HG03354 (cell line): ENCODE data around the gene LSM3.

Experiments used
- ATAC-seq: cut with Tn5 transposase; IDR thresholded peaks from one replicate; pipeline ENCODE4 v1.9.1; 2021; ENCODE audit warnings: mild to moderate bottlenecking; ENCODE audit not compliant: unreplicated experiment, poor library complexity, severe bottlenecking

The LSM3 gene

GRCh38 chr3:14142567-14143270, 35.9 kb upstream of the LSM3 start:
- ATAC-seq: no peak

- ATAC-seq: no peak
Observed at GRCh38 chr3:14143271-14144225, 35.1 kb upstream of the LSM3 start.

GRCh38 chr3:14144423-14145075, 34.1 kb upstream of the LSM3 start:
- ATAC-seq: peak; percentile 89

- no peak for ATAC-seq
Observed at GRCh38 chr3:14145236-14145635, 33.4 kb upstream of the LSM3 start.

- no peak for ATAC-seq
Observed at GRCh38 chr3:14145670-14146380, 32.8 kb upstream of the LSM3 start.

- ATAC-seq: no peak
Observed at GRCh38 chr3:14146381-14147065, 32.1 kb upstream of the LSM3 start.

- ATAC-seq: no peak
Observed at GRCh38 chr3:14147066-14147435, 31.6 kb upstream of the LSM3 start.

GRCh38 chr3:14147617-14148016, 31.0 kb upstream of the LSM3 start:
- no peak for ATAC-seq

GRCh38 chr3:14148041-14148985, 30.3 kb upstream of the LSM3 start:
- no peak for ATAC-seq

- ATAC-seq: no peak
Observed at GRCh38 chr3:14150078-14150477, 28.5 kb upstream of the LSM3 start.

- no peak for ATAC-seq
Observed at GRCh38 chr3:14150491-14151230, 28.0 kb upstream of the LSM3 start.

- ATAC-seq: no peak
Observed at GRCh38 chr3:14151471-14152083, 27.0 kb upstream of the LSM3 start.

- no peak for ATAC-seq
Observed at GRCh38 chr3:14152233-14152962, 26.2 kb upstream of the LSM3 start.

GRCh38 chr3:14152963-14153355, 25.7 kb upstream of the LSM3 start:
- no peak for ATAC-seq

- ATAC-seq: no peak
Observed at GRCh38 chr3:14153663-14154062, 25.0 kb upstream of the LSM3 start.

GRCh38 chr3:14154276-14154675, 24.3 kb upstream of the LSM3 start:
- no peak for ATAC-seq
